ENCODE results near the gene MOAP1.
"Not testable (repeated sequence)": the region's sequence is repeated elsewhere in the genome, so short reads cannot be mapped to it uniquely, and the experiment has no call there.

MOAP1 gene, protein sequence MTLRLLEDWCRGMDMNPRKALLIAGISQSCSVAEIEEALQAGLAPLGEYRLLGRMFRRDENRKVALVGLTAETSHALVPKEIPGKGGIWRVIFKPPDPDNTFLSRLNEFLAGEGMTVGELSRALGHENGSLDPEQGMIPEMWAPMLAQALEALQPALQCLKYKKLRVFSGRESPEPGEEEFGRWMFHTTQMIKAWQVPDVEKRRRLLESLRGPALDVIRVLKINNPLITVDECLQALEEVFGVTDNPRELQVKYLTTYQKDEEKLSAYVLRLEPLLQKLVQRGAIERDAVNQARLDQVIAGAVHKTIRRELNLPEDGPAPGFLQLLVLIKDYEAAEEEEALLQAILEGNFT

GRCh38 chr14:93184391-93185348 lies at the start of gene MOAP1, which contains the start of gene LYSET:
Gene MOAP1 (minus strand): TSS chr14:93184897. CDS start chr14:93184242, 655 bp downstream.
Gene LYSET (plus strand): TSS chr14:93185317. CDS start chr14:93185406, 89 bp downstream.
- peak within 1 kb of the TSS; percentile 86 for H3K4me3 ChIP-seq (ENCODE audit: control insufficient read depth, low read depth, low read length)
- TF ChIP-seq CTCF (IDR thresholded peaks at IDR 0.05; ENCODE audit: control insufficient read depth, insufficient read depth, low read depth, low read length, missing control alignments) = no peak
- peak; percentile 21 for DNase-seq (ENCODE audit: low read depth)

- not testable (repeated sequence) for H3K4me3 ChIP-seq (ENCODE audit: control insufficient read depth, low read depth, low read length); DNase-seq (ENCODE audit: low read depth)
Measured at GRCh38 chr14:93233078-93233477, 48.4 kb upstream of the MOAP1 start.

GRCh38 chr14:93232159-93232558 lies 47.5 kb upstream of the MOAP1 start:
- TF ChIP-seq CTCF (IDR thresholded peaks at IDR 0.05; ENCODE audit: control insufficient read depth, insufficient read depth, low read depth, low read length, missing control alignments) = no peak
- no peak for DNase-seq (ENCODE audit: low read depth)
- H3K4me3 ChIP-seq (ENCODE audit: control insufficient read depth, low read depth, low read length) = peak overlapping the region; percentile 54; the same call in 1 of the 2 replicates

- no peak for DNase-seq (ENCODE audit: low read depth)
- TF ChIP-seq CTCF (IDR thresholded peaks at IDR 0.05; ENCODE audit: control insufficient read depth, insufficient read depth, low read depth, low read length, missing control alignments) = no peak
- H3K4me3 ChIP-seq (ENCODE audit: control insufficient read depth, low read depth, low read length) = peak overlapping the region; percentile 54
Measured at GRCh38 chr14:93231129-93231979, 46.7 kb upstream of the MOAP1 start.

GRCh38 chr14:93230539-93230938 lies 45.8 kb upstream of the MOAP1 start:
- no peak overlapping the region for H3K4me3 ChIP-seq (ENCODE audit: control insufficient read depth, low read depth, low read length)
- TF ChIP-seq CTCF (IDR thresholded peaks at IDR 0.05; ENCODE audit: control insufficient read depth, insufficient read depth, low read depth, low read length, missing control alignments) = no peak
- no peak for DNase-seq (ENCODE audit: low read depth)

DNA sequence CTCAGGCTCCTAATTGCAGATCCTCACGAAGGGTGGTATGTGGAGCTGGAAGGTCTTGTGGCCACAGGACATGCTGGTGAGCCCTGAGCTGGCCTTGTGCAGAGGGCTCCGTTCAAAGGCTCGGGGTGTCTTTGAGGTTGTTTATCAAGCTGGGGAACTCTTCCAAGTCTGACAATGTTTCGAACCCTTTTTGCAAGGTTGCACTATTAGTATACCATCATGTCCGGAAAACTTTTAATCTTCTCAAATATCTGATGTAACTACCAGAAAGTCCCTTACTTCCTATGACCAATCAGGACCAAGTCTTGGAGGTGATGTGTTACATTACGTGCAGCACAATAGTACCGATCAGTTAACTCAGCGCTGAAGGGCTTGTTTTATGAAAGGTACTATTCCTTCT lies 43.9 kb upstream of the MOAP1 start:
- no peak for TF ChIP-seq CTCF (IDR thresholded peaks at IDR 0.05; ENCODE audit: control insufficient read depth, insufficient read depth, low read depth, low read length, missing control alignments)
- H3K4me3 ChIP-seq (ENCODE audit: control insufficient read depth, low read depth, low read length) = no peak overlapping the region
- no peak for DNase-seq (ENCODE audit: low read depth)
